Umbilical cord (tissue), 2 donors: ENCODE results near the gene SLC8A1. TPM values are rescaled to one million over a fixed set of nuclear protein-coding genes. Genes with fewer than 3 reads are reported as not detected.

Source experiments
- DNase-seq: peaks from one replicate; pipeline ENCODE4 v3.0.0-alpha.2; 2015; ENCODE audit warnings: low spot score
- total RNA-seq: library from RNA; depleted of rRNA; stranded (reverse); fragments of >200 nt; gene quantifications from one replicate; pipeline ENCODE4 v1.2.3, GENCODE V29; 2014; ENCODE audit warnings: low replicate concordance; ENCODE audit not compliant: insufficient read depth

The SLC8A1 gene
- total RNA-seq, 1 donor from 2014 or later: 431 TPM

DNA sequence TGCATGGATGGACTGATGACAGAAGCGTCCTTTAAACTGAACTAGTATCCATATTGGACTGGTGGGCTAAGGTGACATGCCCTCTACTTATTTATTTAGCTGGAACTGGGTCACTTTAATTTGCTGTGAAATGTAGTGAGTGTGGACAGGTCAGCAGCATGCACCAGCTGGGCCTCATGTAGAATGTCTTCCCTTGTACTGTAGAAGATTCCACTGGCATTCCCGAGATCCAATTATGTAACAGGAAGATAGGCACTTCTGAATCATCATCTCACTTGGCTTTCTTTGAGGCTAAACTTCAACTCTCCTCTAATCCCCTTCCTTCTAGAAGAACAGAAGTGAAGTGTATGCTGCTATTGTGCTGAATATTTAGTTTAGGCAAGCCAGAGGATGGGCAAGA is 296.2 kb downstream of the SLC8A1 start:
- DNase-seq: no peak

DNA sequence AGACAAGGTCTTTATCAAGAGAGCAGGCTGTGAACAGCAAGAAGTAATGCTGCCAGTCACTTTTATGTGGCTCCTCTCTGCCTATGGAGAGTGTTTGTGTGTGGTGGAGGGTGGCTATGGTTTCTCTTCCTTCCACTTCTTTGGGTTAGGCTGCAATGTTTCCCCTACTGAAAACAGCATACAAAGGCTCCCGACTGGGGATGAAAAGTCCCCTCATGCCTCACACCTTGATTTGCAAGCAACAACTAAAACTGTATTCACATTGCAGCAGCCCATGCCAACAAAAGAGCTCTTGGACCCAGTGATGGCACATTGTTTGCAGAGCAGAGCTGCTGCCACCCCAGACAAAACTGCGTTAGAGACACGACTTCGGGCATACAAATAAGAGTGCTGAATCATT is 301.6 kb downstream of the SLC8A1 start:
- no peak for DNase-seq

DNA sequence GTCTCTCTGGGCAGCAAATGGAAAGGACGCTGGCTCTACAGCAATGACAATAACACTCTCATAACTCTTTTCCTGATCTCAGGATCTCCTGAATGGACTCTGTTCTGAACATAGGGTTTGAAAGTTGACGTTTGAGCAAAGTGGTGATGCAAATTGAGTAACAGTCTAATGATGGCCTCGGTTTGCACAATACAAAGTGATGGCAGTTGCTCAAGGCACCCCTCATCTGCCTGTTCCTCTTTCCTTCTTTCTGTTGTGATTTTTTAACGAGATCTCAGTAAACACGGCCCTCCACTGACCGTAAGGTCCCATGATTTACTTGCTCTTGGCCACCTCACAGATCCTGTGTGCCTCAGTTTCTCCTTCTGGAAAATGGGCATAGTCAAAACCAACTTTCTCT is 303.6 kb downstream of the SLC8A1 start:
- DNase-seq: no peak

GRCh38 chr2:40147360-40147759 is 304.5 kb downstream of the SLC8A1 start:
- DNase-seq: no peak

DNA sequence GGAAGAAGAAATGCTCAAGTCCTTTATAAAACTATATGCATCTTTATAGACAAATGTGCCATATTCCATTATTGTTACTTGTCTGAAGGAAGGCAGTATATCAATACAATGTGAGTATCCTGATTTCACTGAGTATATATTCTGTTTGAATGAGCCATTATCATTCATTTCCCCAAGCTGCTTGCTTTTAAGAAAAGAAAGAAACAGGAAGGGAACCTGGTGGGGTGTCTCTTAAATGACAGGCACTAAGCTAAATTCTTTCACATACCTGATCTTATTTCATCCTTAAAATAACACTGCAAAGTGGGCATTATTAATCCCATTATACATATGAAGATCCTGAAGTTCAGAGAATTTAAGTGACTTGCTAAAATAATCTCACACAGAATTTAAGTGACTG is 307.9 kb downstream of the SLC8A1 start:
- no peak for DNase-seq

DNA sequence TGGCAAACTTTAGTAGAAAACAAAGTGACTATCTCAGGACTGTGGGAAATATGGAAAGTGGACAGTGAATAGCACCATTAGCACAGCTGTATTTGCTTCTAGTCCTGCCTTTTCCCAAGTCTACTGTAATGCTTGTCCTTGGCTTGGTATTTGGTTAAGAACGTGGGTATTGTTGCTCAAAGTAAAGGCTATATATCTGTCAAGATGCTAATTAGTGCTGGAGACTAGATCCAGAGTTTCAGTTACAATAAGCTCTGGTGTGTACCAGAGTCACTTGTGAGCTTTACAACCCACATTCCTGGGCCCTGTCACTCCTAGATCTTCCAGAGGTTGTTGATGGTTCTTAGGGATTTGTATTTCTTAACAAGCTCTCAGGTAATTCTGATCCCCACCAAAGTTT is 313.6 kb downstream of the SLC8A1 start:
- DNase-seq: no peak

DNA sequence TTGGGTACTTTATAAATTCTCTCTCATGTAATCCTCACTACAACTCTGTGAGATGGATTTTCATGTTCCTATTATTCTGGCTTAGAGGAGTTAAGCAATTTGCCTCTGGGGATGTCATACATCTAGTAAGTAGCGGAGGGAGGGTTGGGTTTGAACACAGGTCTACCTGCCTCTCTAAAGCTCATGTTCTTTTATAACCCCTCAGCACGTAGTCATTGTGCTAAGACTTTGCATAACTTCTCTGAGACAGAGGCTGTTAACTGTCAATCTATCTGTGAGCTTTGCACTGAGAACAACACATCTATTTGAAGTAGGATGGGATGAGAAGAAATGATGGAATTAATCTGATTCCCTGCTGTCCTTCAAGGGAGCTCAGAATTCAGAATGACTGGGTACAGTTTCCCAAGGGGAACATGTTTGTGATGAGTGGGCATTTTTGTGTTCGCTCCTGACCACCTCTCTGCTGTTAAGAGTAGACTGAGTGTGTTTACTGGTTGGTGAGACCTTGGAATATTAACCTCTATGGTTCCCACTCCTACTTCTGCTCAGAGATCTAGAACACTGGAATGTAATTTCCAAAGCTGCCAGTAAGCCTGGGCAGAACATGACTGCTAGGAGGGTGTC is 320.7 kb downstream of the SLC8A1 start:
- DNase-seq: no peak

- peak; percentile 87 for DNase-seq
Measured at GRCh38 chr2:40130251-40130994, 321.5 kb downstream of the SLC8A1 start.

- DNase-seq: no peak
Measured at GRCh38 chr2:40129725-40130124, 322.2 kb downstream of the SLC8A1 start.

- no peak for DNase-seq
Measured at GRCh38 chr2:40128796-40129195, 323.1 kb downstream of the SLC8A1 start.

GRCh38 chr2:40127890-40128557 is 323.9 kb downstream of the SLC8A1 start:
- peak; percentile 86 for DNase-seq

DNA sequence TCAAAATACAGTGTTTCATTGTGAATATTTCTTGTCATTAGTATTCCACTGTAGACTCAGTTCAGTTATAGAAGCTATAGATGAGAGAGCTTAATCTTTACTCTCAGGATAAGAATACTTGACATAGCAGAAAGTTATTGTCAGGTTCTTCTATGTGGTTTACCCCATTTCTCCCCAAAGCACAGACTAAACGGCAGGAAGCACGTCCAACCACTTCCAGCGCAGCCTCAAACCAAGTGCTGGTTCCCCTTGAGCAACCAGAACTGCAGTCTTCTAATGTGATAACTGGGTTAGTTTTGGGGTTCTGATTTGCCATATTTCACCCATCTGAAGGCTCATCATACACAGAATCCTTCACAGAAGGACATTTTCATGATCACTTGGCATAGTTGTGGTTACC is 324.7 kb downstream of the SLC8A1 start:
- DNase-seq: no peak

- no peak for DNase-seq
Measured at GRCh38 chr2:40126006-40126405, 325.9 kb downstream of the SLC8A1 start.

GRCh38 chr2:40123746-40124145 is 328.1 kb downstream of the SLC8A1 start:
- peak; percentile 82 for DNase-seq

- peak; percentile 31 for DNase-seq
Measured at GRCh38 chr2:40123326-40123725, 328.6 kb downstream of the SLC8A1 start.

DNA sequence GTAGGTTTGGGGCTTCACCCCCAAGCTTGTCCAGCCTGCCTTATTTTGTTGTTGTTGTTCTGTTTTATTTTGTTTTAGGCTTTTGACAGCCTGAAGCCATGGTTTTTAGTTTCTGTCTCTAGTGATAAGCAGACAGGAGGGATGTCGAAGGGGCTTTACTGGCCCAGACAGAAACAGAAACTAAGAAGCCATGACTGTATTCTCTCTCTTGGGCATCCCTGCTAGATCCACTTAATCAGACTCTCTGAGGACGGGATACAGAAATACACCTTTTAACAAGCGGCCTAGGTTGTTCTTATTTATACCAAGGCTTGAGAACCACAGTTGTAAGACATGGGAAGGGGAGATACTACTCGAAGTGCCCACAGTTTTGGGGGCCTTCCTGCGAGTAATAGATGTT is 330.9 kb downstream of the SLC8A1 start:
- no peak for DNase-seq

- DNase-seq: no peak
Measured at GRCh38 chr2:40120026-40120425, 331.9 kb downstream of the SLC8A1 start.

DNA sequence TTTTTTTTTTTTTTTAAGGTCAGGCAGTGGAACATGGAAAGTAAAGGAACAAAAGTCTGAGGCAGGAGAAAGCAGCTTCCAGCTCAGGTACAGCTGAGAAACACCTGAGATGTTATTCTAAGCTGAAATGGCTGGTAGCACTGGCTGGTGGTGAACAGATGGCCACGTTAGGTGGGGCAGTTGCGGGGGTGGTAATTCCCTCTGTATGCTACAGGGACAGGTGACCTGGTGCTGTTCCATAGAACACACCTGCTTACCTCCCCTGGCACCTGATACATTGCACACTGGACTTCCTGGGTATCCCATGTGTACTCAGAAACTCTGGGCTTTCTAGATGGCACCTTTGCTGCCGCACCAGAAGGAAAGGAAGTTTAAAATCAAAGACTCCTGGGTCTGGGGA is 333.3 kb downstream of the SLC8A1 start:
- DNase-seq: no peak

DNA sequence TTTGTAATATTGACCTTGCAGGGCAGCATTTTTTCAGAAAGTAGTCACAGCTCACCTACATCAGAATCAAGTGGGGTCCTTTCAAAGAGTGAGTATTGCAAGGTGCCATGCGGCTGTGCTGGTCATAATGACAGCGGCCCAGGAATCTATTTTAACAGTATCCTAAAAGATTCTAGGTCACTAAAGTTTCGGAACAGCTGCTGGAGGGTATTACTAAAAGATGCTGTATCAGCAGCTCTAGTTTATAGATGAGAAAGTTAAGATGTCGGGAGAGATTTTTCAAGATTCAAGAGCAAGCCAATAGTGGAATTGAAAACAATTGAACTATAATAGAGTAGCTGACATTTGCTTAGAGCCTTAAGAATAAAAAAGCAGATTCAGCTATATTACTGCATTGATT is 336.0 kb downstream of the SLC8A1 start:
- no peak for DNase-seq

DNA sequence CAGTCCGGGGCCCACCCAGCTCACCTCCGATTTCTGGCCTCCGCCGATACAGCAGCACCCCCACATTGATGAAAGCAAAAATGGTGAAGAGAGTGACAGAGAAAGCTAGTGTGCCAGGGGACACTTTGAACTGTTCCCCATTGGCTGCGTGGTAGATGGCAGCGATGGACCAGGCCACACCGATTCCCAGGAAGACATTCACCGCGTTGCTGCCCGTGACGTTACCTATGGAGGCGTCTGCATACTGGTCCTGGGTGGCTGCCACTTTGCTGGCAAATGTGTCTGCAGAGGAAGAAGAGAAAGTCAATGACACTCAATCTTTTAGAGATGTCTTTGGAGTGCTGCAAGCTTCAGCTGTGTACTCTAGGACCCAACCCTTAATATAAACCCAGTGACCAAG is 336.5 kb downstream of the SLC8A1 start:
- DNase-seq: no peak

DNA sequence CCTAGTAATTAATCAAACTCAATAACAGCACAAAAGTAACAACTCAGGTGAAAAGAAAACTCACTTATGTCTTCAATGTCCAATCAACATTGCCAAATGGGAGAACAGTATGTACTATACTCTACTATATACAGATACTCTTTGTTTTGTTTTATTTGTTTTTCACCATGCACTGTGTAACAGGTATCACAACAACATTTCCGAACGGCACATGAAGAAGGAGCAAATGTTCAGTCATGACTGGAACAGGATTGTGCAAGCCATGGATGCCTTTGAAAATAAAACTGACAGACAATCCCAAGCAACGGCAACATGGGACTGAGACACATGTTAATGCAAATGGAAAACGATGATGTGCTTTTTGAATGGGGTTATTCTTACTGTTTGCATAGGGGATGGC is 337.9 kb downstream of the SLC8A1 start:
- DNase-seq: no peak

GRCh38 chr2:40113272-40113968 is 338.5 kb downstream of the SLC8A1 start:
- DNase-seq: no peak
